ENCODE data around the gene TMEM86A.

The TMEM86A gene

GRCh38 chr11:18726040-18726439 lies 27.5 kb downstream of the TMEM86A start, which contains the start of gene IGSF22:
IGSF22 (minus strand) TSS chr11:18726188; CDS start chr11:18724236, 1,952 bp downstream.
- no peak within 1 kb of the TSS for H3K4me3 ChIP-seq (ENCODE audit: control insufficient read depth, low read depth, low read length)
- no peak for DNase-seq (ENCODE audit: low read depth)
- TF ChIP-seq CTCF (IDR thresholded peaks at IDR 0.05; ENCODE audit: control insufficient read depth, insufficient read depth, low read depth, low read length, missing control alignments): no peak

- DNase-seq (ENCODE audit: low read depth): no peak
- H3K4me3 ChIP-seq (ENCODE audit: control insufficient read depth, low read depth, low read length): no peak overlapping the region
Observed at GRCh38 chr11:18727479-18728236, 29.1 kb downstream of the TMEM86A start.

GRCh38 chr11:18728658-18729057 lies 30.1 kb downstream of the TMEM86A start:
- no peak for DNase-seq (ENCODE audit: low read depth)
- no peak overlapping the region for H3K4me3 ChIP-seq (ENCODE audit: control insufficient read depth, low read depth, low read length)
- no peak for TF ChIP-seq CTCF (IDR thresholded peaks at IDR 0.05; ENCODE audit: control insufficient read depth, insufficient read depth, low read depth, low read length, missing control alignments)

More at GRCh38 chr11:18727479-18728236, 29.1 kb downstream of the TMEM86A start:
- TF ChIP-seq CTCF (IDR thresholded peaks at IDR 0.05; ENCODE audit: control insufficient read depth, insufficient read depth, low read depth, low read length, missing control alignments): peak; percentile 84

GRCh38 chr11:18729426-18729825 lies 30.8 kb downstream of the TMEM86A start:
- H3K4me3 ChIP-seq (ENCODE audit: control insufficient read depth, low read depth, low read length): no peak overlapping the region
- TF ChIP-seq CTCF (IDR thresholded peaks at IDR 0.05; ENCODE audit: control insufficient read depth, insufficient read depth, low read depth, low read length, missing control alignments): no peak
- DNase-seq (ENCODE audit: low read depth): no peak

GRCh38 chr11:18730020-18730419 lies 31.4 kb downstream of the TMEM86A start:
- no peak for DNase-seq (ENCODE audit: low read depth)
- no peak overlapping the region for H3K4me3 ChIP-seq (ENCODE audit: control insufficient read depth, low read depth, low read length)
- no peak for TF ChIP-seq CTCF (IDR thresholded peaks at IDR 0.05; ENCODE audit: control insufficient read depth, insufficient read depth, low read depth, low read length, missing control alignments)

- no peak overlapping the region for H3K4me3 ChIP-seq (ENCODE audit: control insufficient read depth, low read depth, low read length)
- DNase-seq (ENCODE audit: low read depth): no peak
- no peak for TF ChIP-seq CTCF (IDR thresholded peaks at IDR 0.05; ENCODE audit: control insufficient read depth, insufficient read depth, low read depth, low read length, missing control alignments)
Observed at GRCh38 chr11:18731441-18731840, 32.9 kb downstream of the TMEM86A start.

Measured in AG09309 (cell line).